ENCODE data around the gene FAM13A.
"Not testable (repeated sequence)": the region's sequence is repeated elsewhere in the genome, so short reads cannot be mapped to it uniquely, and the experiment has no call there.

The FAM13A gene

GRCh38 chr4:88998001-88998400, 59.0 kb downstream of the FAM13A start:
- DNase-seq: no peak

DNA sequence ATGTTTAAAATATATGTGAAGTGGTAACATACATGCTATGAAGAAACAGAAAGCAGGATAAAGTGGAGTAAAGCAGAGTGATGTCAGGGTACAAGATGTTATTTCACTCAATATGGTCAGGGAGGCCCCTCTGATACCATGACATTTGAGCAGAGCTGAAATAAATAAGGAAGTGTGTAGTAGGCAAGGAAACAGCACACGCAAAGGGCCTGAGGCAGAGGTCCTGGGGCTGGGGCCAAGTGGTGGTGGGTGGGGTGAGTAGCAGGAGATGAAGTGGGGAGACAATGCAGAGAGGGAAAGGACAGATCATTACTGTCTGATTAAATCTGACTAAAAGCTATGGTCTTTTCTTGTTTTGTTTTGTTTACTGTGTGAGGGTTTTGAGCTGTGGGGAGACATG, 61.1 kb downstream of the FAM13A start:
- DNase-seq: no peak

- not testable (repeated sequence) for DNase-seq
Measured at GRCh38 chr4:88995257-88995656, 61.7 kb downstream of the FAM13A start.

GRCh38 chr4:88993246-88993645, 63.7 kb downstream of the FAM13A start:
- no peak for DNase-seq

- DNase-seq: no peak
Measured at GRCh38 chr4:88991746-88992145, 65.2 kb downstream of the FAM13A start.

DNA sequence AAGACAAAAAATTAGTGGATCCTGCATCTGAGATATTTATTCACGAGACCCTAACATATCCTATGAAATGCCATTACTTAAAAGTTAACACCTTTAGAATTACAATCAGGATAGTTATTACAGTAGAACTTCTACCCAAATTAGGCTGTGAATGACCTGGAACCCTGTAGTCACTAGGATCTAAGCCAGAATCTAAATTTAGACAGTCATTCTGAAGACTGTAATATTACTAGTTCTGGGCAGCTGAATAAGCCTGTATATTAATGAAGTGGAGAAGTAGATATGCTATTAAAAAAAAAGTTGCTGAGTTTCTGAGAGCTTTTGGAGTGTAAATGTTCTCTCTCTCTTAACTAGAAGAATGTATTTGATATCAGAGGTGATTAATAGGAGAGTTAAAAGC, 67.0 kb downstream of the FAM13A start:
- no peak for DNase-seq

DNA sequence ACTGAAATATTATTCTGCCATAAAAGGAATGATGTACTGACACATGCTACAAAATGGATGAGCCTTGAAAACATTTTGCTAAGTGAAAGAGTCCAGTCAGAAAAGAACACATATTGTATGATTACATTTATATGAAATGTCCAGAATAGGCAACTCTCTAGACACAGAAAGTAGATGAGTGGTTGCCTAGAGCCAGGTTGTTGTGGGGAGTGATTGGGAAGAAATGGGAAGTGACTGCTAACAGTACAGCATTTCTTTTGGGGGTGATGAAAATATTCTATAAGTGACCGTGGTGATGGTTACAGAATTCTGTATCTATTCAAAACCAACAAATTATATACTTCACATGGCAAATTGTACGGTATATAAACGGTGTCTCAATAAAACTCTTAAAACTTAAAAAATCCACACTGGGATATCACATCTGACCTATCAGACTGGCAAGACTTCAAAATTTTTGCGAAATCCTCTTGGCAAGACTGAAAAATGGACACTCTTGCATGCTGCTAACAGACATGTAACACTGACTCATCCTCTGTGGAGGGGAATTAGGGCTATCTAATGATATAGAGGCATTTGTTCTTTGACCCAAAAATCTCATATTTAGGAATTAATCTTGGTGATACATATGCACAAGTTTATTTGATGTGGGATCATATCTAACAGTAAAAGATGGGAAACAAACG, 71.8 kb downstream of the FAM13A start:
- no peak for DNase-seq

GRCh38 chr4:88982757-88983156, 74.2 kb downstream of the FAM13A start:
- DNase-seq: no peak

DNA sequence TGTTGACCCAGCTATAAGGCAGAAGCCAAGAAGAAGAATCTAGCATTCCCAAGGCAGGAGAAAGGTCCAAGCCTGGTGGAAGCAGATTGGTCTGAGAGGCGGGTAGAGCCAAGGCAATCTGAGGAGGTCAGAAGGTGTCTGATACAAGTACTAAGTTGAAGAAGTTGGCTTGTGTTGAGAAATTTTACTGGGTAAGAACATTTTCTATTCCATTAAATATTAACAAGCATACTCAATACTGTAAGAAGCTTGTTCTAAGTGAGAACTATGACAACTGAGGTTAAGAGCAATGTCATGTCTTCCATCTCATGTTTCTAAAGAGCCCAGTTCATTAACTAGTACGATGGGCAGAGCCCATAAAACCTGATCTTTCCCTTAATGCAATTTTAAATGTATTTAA, 75.0 kb downstream of the FAM13A start:
- DNase-seq: no peak

DNA sequence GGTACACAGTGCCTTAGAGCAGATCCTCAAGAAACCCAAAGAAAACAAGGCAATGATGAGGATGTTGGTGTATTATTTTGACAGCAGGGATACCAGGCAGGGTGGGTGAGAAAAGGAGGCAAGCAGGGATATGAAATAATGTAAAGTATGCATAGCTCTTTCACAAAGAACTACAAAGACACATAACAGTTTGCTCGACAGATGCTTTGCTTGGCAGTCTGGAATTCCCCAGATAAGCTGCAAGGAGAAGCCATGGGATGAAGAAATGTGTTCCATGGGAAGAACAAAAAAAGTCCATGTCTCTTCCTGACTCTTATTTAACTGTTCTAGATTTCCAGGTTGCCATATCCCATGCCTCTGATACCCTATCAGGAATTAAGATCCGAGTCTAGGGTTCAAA, 75.4 kb downstream of the FAM13A start:
- no peak for DNase-seq

- no peak for DNase-seq
Measured at GRCh38 chr4:88979276-88979675, 77.7 kb downstream of the FAM13A start.

DNA sequence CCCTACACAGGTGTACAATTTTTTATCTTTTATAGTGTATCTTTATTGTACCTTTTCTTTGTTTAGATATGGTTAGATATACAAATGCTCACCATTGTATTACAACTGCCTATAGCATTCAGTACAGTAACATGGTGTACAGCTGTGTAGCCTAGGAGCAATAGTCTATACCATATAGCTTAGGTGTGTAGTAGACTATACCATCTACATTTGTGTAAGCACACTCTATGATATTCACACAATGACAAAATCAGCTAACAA, 80.3 kb downstream of the FAM13A start:
- no peak for DNase-seq

- no peak for DNase-seq
Measured at GRCh38 chr4:88975958-88976774, 80.8 kb downstream of the FAM13A start.

GRCh38 chr4:88971536-88971935, 85.4 kb downstream of the FAM13A start:
- DNase-seq: no peak

- DNase-seq: no peak
Measured at GRCh38 chr4:88969746-88970145, 87.2 kb downstream of the FAM13A start.

DNA sequence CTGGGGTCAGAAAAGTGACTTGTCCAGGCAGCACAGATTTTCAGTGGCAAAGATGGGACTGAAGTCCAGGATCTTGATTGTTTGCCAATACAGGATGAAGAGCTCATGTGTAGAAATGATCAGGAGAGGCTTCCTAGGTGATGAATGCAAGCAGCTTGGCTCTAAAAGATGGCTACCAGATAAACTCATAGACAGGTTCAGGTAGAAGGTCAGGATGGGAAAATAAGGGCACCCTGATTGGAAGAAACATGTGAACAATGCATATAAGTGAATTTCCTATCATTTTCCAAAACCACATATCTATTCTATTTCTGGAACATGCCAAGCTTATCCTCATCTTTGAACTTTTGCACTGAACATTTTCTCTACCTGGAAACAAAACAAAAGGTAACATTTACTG, 87.7 kb downstream of the FAM13A start:
- DNase-seq: no peak

DNA sequence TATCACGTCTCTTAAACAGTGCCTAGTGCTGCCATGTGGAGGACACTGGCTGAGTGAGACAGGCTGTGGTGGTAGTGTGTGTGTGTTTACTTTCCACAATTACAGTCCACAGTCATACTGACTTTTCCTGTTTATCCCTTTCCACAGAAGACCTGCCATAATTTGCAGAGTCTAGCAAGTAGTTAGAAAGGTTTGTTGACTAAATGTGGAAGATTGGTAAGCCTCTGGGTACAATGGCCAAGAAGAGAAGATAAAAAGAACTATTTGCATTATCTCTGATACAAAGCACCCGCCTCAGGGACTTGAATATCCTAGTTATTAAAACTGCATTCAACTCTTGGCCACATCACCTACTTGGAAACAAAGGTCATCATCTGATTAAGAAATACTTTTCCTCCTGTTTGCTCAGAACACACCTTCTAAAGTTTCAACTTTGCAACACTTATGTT, 89.1 kb downstream of the FAM13A start:
- peak; percentile 33 for DNase-seq

DNA sequence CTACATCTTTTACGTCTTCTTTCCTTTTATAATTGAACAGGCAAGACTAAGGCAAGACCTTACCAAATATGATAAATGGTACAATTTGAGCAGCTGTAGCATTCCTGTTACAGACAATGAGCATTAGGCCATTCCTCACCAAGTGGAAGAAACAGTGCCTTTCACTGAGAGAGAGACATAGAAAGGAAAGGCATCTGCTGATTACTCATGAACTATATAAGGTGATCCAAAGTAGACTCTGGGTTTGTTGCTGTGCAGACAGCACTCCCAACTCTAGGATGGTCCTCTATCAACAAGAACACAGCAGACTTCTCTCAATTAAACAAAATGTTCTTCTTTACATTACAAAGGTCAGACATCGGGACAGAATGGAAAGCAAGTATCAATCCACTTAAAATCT, 91.9 kb downstream of the FAM13A start:
- no peak for DNase-seq

DNA sequence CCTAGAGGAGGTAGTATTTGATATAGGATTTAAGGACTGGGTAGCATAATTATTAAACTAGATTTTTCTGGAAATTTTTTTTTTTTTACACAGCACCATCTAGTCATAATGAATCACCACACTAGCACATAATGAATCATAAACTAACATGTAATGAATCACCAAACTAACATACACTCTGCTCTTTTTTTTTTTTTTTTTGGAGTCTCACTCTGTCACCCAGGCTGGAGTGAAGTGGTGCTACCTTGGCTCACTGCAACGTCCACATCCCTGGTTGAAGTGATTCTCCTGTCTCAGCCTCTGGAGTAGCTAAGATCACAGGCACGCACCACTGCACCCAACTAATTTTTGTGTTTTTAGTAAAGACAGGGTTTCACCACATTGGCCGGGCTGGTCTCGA, 92.5 kb downstream of the FAM13A start:
- no peak for DNase-seq

DNA sequence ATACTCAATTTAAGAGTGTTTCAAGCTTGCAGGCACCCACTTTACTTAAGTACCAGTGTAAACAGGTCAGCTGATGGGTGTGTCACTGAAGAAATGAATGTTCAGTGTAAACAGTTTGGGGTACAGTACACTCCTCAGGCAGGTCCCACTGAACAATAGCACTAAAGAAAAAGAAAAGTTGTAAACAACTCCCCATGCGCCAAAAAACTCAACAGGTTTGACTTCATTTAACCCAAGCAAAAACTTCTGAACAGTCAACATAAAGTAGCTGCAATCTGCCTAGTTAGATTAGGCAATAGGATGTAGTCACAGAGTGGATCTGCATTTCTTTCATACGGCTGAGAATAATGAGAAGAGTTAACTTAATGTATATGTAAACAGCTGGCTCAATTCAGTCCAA, 93.2 kb downstream of the FAM13A start:
- peak; percentile 23 for DNase-seq

DNA sequence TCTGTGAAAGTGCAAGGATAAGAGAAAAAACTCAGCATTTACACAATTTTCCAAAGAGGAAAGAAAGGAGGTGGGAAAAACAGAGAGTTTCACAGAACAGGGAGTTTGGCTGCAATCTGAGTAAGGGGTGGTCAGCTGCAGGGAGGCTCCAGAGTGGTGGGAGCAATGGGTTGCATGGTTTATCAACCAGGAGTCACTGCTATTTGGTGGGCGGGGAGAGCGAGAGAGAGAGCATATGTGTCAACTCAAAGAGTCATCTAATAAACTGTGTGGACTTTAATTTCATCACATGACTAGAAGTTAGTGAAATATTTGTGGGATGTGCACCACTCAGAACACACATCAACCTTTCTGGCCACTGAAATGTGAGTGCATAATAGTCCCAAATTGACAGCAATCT, 94.6 kb downstream of the FAM13A start:
- no peak for DNase-seq

DNA sequence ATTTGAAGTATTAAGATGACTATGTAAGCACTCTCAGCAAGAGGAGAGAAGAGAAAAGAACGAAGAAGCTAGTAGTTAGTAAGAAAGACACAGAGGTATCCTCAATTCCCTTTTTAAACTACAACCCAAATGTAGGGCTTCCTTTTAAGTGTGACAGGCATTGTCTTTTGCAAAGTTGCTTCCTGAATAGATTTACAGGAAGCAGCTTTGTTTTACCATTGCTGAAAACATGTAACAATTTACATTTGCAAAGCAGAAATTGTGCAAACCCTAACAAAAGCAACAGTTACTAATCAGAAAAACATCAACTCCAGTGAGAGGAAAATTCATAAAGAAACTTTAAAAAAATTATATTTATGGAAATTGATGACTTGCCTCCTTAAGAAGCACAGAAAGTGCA, 96.4 kb downstream of the FAM13A start:
- DNase-seq: no peak

- DNase-seq: no peak
Measured at GRCh38 chr4:88958080-88958479, 98.9 kb downstream of the FAM13A start.

DNA sequence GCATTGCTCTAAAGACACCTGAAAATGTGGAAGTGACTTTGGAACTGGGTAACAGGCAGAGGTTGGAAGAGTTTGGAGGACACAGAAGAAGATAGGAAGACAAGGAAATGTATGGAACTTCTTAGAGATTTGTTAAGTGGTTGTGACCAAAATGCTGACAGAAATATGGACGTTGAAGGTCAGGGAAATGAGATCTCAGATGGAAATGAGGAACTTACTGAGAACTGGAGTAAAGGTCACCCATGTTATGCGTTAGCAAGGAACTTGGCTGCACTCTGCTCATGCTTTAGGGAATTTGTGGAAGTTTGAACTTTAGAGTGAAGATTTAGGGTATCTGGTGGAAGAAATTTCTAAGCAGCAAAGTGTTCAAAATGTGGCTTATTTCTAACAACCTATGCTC, 99.4 kb downstream of the FAM13A start:
- DNase-seq: no peak
